MG63 (cell line): ENCODE results near the gene MAD1L1. TPM values are rescaled to one million over a fixed set of nuclear protein-coding genes. Genes with fewer than 3 reads are reported as not detected.
"Not testable (repeated sequence)": the region's sequence is repeated elsewhere in the genome, so short reads cannot be mapped to it uniquely, and the experiment has no call there.

Experiments used
- DNase-seq: peaks from one replicate; pipeline ENCODE4 v3.0.0-alpha.2; 2020
- H3K27me3 ChIP-seq: fragments of 250-450 bp; sonication (Bioruptor Pico); 2 replicates; pipeline ENCODE4 v1.5.1; 2020; ENCODE audit warnings: mild to moderate bottlenecking, moderate library complexity
- H3K36me3 ChIP-seq: fragments of 250-450 bp; sonication (Bioruptor Pico); 2 replicates; pipeline ENCODE4 v1.5.1; 2020; ENCODE audit warnings: mild to moderate bottlenecking, moderate library complexity
- H3K4me3 ChIP-seq: fragments of 250-450 bp; sonication (Bioruptor Pico); 2 replicates; pipeline ENCODE4 v1.5.1; 2020; ENCODE audit warnings: mild to moderate bottlenecking, moderate library complexity
- H3K9me3 ChIP-seq: fragments of 250-450 bp; sonication (Bioruptor Pico); 2 replicates; pipeline ENCODE4 v1.5.1; 2020; ENCODE audit warnings: mild to moderate bottlenecking, moderate library complexity
- total RNA-seq: library from RNA; depleted of rRNA; stranded (reverse); fragments of >200 nt; shearing (Covaris generic); gene quantifications from 2 replicates; pipeline ENCODE4 v1.2.3, GENCODE V29; 2014; ENCODE audit warnings: low replicate concordance

Gene MAD1L1
- total RNA-seq, 1 experiment from 2014 or later = 65.1 TPM

- no peaks in the 10 kb centered on the region for H3K9me3 ChIP-seq
- no peak for DNase-seq
- H3K27me3 ChIP-seq = no peaks in the 10 kb centered on the region
- H3K36me3 ChIP-seq = no peaks in the 10 kb centered on the region
- H3K4me3 ChIP-seq = no peak overlapping the region
Measured at GRCh38 chr7:1939434-1940401, 293.0 kb downstream of the MAD1L1 start.

- H3K9me3 ChIP-seq = no peaks in the 10 kb centered on the region
- DNase-seq = no peak
- no peaks in the 10 kb centered on the region for H3K36me3 ChIP-seq
- H3K4me3 ChIP-seq = no peak overlapping the region
- no peaks in the 10 kb centered on the region for H3K27me3 ChIP-seq
Measured at GRCh38 chr7:1938788-1939433, 293.8 kb downstream of the MAD1L1 start.

GRCh38 chr7:1937252-1937605 is 295.5 kb downstream of the MAD1L1 start:
- Histone ChIP-seq H3K4me3 (no peak overlapping the region), H3K36me3 (no peaks in the 10 kb centered on the region), H3K9me3 (no peaks in the 10 kb centered on the region), H3K27me3 (no peaks in the 10 kb centered on the region)
- DNase-seq = no peak

- Histone ChIP-seq H3K9me3 (no peaks in the 10 kb centered on the region), H3K4me3 (no peak overlapping the region), H3K27me3 (no peaks in the 10 kb centered on the region), H3K36me3 (no peaks in the 10 kb centered on the region)
- no peak for DNase-seq
Measured at GRCh38 chr7:1936531-1937251, 296.1 kb downstream of the MAD1L1 start.

- Histone ChIP-seq H3K27me3 (no peaks in the 10 kb centered on the region), H3K9me3 (no peaks in the 10 kb centered on the region), H3K4me3 (no peak overlapping the region), H3K36me3 (no peaks in the 10 kb centered on the region)
- no peak for DNase-seq
Measured at GRCh38 chr7:1936006-1936310, 296.8 kb downstream of the MAD1L1 start.

DNA sequence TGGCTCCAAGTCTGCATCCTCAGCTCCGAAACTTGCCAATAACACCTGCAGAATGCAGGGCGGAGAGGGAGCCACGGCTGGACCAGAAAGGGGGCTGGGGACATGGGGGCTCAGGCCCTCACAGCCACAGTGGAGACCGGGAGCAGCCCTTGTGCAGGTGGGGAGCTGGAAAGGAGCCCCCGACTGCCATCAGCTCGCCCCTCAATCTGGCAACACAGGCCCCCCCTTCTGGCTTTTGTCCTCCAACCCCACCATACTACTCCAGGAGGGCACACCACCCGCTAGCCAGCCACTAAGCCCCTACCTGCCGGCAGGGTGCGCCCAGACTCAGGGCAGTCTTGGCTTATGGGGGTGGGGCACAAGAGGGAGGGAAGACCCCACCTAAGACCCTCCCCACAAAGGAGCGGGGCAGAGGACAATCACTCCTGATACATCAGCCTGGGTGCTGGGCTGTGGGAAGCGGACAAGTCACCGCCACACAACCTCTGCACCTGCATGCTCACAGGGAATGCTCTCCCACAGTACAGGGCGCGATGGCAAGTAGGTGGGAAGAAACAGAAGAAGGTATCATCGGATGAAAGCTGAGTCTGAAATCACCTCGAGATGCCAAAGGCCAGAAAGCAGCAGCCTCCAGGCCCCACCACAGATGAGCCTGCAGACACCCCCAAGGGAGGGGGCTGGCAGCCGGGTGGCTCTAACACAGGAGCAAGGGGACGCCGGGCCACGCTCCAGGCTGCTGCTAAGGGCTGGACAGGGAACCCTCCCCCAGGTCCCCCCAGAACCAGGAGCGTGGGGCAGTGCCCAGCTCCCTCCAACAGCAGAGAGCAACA is 297.4 kb downstream of the MAD1L1 start:
- H3K4me3 ChIP-seq = no peak overlapping the region
- no peak for DNase-seq
- H3K27me3 ChIP-seq = no peaks in the 10 kb centered on the region

GRCh38 chr7:1934756-1935155 is 298.0 kb downstream of the MAD1L1 start:
- H3K27me3 ChIP-seq = no peaks in the 10 kb centered on the region
- DNase-seq = no peak
- no peak overlapping the region for H3K4me3 ChIP-seq

More for the DNA sequence above, 297.4 kb downstream of the MAD1L1 start:
- no peaks in the 10 kb centered on the region for H3K36me3 ChIP-seq
- H3K9me3 ChIP-seq = no peaks in the 10 kb centered on the region

DNA sequence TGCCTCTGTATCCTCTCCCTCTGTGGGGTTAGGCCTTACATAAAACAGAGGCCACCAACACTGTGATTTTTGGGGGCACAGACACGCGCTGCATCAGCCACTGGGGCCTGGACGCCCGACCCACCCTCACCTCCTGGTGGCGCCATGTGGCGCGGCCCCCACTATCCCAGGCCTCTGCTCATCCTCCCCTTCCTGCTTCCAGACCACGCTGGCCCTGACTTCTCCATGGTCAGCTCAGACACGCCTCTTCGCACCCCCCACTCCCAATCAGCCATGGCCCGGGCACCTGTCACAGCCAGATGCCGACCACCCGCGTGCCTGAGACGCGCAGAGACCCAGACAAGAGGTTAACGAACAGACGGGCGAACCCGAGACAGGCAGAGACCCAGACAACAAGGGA is 298.7 kb downstream of the MAD1L1 start:
- Histone ChIP-seq H3K27me3 (no peaks in the 10 kb centered on the region), H3K4me3 (no peak overlapping the region), H3K36me3 (no peaks in the 10 kb centered on the region), H3K9me3 (no peaks in the 10 kb centered on the region)
- no peak for DNase-seq

More at GRCh38 chr7:1934756-1935155, 298.0 kb downstream of the MAD1L1 start:
- Histone ChIP-seq H3K9me3 (no peaks in the 10 kb centered on the region), H3K36me3 (no peaks in the 10 kb centered on the region)

DNA sequence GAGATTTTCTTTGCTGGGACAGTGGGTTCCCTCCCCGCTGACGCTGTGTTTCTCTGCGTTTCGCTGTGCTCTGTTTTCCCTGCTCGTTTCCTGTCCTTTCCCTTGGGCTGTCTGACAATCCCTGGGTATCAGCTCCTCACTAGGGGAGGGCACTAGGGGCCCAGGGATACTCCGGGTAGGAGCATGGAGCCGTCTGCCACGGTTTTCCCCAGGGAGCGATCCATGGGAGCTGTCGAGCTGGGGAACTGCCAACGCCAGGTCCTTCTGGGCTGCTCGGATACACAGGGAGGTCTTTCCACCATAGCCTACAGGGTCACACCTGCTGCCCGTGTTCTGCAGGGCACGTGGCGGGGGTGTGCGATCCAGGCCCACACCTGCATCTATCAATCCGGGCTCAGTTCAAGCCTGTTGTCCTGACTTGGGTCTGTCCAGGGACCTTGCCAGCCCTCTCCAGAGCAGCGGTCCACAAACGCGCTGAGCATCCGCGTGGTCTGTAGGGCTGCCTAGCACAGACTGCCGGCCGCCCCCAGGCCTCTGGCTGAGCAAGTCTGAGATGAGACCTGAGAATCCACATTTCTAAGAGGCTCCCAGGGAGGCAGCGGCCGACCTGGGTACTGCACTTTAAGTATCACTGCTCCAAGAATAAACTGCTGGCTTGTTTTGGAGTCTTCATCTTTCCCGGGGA is 299.5 kb downstream of the MAD1L1 start:
- no peaks in the 10 kb centered on the region for H3K36me3 ChIP-seq
- no peak overlapping the region for H3K4me3 ChIP-seq
- H3K9me3 ChIP-seq = no peaks in the 10 kb centered on the region
- DNase-seq = no peak
- no peaks in the 10 kb centered on the region for H3K27me3 ChIP-seq

DNA sequence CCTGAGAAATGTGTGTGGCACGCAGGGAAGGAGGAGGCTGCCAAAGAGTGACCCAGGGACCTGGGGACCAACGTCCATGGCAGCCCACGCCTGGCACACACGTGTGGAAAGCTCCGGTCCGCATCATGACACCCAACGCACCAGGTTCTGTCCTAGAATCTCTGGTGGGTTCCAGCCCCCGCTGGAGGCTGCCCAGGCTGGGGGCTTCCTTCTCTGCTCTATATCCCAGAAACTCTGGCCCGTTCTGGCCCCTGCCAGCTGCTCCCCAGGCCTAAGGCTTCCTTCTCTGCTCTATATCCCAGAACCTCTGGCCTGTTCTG is 300.8 kb downstream of the MAD1L1 start:
- no peaks in the 10 kb centered on the region for H3K9me3 ChIP-seq
- no peak overlapping the region for H3K4me3 ChIP-seq
- no peak for DNase-seq
- no peaks in the 10 kb centered on the region for H3K36me3 ChIP-seq
- H3K27me3 ChIP-seq = no peaks in the 10 kb centered on the region

DNA sequence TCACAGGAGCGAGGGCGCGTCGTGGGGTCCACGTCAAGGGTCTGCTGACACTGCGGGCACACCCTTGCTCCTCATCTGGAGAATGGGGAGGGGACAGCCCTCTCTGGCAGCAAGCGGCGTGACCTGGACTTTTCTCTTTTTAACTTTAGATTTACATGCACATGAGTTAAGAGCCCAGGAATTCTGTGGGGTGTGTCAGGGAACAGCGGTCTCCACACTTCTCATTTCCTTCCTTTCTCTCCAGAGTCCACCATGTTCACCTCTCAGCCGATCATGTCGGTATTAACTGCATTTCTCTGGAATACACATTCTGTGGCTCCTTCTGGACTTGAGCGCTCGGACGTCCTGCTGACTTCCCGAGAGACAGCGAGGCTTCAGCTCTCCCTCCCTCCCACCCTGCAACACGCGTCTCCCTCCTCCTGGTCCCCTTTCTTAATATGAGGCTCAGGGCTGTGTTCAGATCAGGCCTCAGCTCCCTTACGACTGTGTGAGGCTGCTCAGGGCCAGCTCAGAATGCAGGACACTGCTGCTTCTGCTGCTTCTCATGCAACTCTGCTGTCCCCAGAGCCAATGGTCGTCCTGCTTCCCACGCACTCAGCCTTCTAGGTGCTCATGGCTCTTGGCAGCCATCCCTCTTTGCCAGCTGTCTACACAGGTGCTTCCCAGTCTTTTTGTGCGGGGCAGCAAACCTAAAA is 301.3 kb downstream of the MAD1L1 start:
- H3K9me3 ChIP-seq = no peaks in the 10 kb centered on the region
- no peak for DNase-seq
- H3K4me3 ChIP-seq = no peak overlapping the region
- H3K27me3 ChIP-seq = no peaks in the 10 kb centered on the region
- no peaks in the 10 kb centered on the region for H3K36me3 ChIP-seq

GRCh38 chr7:1930381-1931065 is 302.2 kb downstream of the MAD1L1 start:
- Histone ChIP-seq H3K4me3 (no peak overlapping the region), H3K27me3 (no peaks in the 10 kb centered on the region), H3K36me3 (no peaks in the 10 kb centered on the region), H3K9me3 (no peaks in the 10 kb centered on the region)
- DNase-seq = no peak

DNA sequence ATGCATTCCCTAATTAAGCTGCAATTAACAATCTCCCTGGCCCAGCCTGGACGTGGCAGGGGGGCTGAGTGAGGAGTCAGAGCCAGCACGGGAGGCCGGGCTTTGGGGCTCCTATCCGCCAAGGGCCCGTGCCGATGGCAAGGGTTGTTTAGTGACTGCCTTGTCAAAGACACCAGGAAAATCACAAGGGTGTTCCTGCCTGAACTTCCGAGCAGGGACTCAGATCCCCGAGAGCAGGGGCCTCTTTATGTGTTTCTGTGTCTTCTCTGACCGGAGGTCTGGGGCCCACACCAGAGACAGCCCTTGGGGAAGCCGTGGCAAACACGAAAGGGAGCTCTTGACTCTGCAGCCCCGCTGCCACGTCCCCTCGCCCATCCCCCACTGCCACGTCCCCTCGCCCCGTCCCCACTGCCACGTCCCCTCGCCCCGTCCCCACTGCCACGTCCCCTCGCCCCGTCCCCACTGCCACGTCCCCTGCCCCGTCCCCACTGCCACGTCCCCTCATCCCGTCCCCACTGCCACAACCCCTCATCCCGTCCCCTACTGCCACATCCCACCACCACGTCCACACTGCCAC is 303.3 kb downstream of the MAD1L1 start:
- not testable (repeated sequence) for H3K27me3 ChIP-seq, H3K4me3 ChIP-seq, H3K36me3 ChIP-seq, H3K9me3 ChIP-seq, DNase-seq

- no peak for DNase-seq
Measured at GRCh38 chr7:1928645-1929348, 303.9 kb downstream of the MAD1L1 start.

More at GRCh38 chr7:1928645-1929348, 303.9 kb downstream of the MAD1L1 start:
- no peaks in the 10 kb centered on the region for H3K36me3 ChIP-seq
- H3K27me3 ChIP-seq = no peaks in the 10 kb centered on the region
- no peak overlapping the region for H3K4me3 ChIP-seq
- no peaks in the 10 kb centered on the region for H3K9me3 ChIP-seq
